HG02870 (cell line): ENCODE data around the gene PDE9A.
"Not testable (repeated sequence)": the region's sequence is repeated elsewhere in the genome, so short reads cannot be mapped to it uniquely, and the experiment has no call there.

Experiments
- ATAC-seq: cut with Tn5 transposase; IDR thresholded peaks from one replicate; pipeline ENCODE4 v1.9.1; 2021; ENCODE audit warnings: mild to moderate bottlenecking, moderate library complexity; ENCODE audit not compliant: unreplicated experiment

Gene PDE9A

DNA sequence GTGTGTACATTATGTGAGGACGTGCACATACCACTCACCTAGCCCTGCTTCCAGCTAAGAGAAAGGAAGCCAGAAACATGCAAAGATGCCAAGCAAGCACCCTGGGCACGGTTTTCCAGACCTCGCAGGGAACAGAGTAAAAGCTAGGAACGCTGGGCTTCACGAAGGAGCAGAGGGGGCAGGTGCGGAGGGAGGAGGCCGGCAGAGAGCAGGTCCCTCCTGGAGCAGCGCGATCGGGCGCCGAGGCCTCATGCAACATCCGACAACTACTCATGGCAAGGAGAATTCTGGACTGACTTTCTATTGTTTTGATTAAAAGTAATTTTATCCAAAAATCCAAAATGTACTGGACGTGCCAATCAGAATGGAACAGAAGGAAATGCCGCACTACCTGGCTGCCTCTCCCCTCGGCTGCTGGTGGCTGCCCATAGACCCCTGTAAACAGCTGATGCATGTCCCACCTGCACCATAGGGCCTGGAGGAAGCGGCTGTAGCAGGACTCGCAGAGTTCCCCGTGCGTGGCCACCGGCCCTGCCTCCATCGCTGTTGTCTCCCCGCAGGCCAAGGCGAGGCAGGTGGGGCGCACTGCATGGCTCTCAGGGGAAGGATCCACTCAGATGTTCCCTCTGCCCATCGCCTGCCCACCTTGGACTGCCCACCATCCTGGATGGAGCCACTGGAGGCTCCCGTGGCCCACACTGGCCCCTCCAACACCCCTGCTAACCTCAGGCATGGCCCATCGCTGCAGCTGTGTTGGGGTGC, 132.4 kb downstream of the PDE9A start:
- ATAC-seq, result no peak

GRCh38 chr21:42786884-42787283, 133.5 kb downstream of the PDE9A start:
- no peak for ATAC-seq

DNA sequence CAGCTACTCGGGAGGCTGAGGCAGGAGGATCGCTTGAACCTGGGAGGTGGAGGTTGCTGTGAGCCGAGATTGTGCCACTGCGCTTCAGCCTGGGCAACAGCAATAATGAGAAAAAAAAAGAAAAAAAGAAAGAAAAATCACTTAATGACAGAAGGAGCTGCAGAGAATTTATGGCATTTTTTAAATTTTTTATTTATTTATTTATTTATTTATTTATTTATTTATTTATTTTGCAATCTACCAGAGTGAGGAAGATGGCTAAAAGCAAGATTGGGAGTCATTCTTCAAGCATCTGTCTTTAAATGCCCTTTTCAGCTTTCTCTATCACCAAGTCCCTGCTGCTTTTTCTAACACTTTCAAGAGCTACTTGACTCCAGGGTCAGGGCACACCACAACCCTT, 134.2 kb downstream of the PDE9A start:
- ATAC-seq, result no peak

DNA sequence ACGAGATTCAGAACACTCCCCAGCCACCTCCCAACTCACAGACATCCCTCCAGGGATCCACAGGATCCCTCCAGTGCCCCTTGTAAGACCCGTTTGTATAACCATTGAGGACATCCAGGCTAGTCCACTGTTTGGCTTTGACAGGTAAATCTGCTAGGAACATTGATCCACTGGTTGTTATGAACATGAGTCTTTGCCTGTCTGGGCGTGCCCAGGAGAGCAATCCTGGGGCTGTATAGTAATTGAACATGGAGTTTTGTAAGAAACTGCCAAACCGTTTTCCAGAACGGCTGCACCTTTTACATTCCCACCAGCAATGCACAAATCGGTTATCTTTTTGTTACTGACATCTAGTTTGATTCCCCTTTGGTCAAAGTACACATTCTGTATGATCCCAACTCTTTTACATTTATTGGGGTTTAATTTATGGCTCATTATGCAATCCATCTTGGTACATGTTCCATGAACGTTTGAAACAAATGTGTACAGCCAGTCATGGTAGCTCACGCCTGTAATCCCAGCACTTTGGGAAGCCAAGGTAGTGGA, 137.2 kb downstream of the PDE9A start:
- no peak for ATAC-seq

DNA sequence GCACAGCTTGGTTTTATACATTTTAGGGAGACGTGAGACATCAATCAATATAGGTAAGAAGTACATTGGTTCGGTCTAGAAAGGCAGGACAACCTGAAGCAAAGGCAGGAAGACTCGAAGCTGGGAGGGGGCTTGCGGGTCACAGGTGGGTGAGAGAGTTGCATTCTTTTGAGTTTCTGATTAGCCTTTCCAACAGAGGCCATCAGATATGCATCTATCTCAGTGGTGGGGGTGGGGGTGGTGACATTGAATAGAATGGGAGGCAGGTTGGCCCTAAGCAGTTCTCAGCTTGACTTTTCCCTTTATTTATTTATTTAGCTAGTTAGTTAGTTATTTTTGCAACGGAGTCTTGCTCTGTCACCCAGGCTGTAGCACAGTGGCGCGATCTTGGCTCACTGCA, 140.4 kb downstream of the PDE9A start:
- no peak for ATAC-seq

GRCh38 chr21:42794551-42794950, 141.1 kb downstream of the PDE9A start:
- ATAC-seq, result no peak

GRCh38 chr21:42796327-42797062, 143.1 kb downstream of the PDE9A start:
- ATAC-seq, result no peak

DNA sequence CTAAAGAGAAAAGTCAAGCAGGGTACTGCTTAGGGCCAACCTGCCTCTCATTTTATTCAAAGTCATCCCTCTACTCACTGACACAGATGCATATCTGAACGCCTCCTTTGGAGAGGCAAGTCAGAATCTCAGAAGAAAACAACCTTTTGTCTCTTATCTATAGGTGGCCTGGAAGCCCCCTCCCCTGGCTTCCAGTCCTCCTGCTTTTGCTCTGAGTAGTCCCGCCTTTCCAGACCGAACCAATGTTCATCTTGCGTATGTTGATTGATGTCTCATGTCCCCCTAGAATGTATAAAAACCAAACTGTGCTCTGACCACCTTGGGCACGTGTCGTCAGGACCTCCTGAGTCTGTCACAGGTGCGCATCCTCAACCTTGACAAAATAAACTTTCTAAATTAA, 144.1 kb downstream of the PDE9A start:
- ATAC-seq, result no peak

DNA sequence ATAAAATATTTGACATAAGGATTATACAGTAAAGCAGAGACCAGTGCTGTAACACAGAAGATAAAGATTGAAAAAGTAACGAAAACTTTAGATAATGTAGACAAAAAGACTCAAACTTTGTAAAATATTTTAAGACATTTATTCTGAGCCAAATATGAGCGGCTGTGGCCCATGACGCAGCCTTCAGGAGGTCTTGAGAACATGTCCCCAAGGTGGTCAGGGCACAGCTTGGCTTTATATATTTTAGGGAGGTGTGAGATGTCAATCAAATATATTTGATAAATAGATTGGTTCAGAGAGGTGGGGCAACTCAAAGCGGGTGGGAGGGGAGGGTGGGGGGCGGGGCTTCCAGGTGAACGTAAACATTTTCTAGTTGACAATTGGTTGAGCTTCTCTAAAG, 144.7 kb downstream of the PDE9A start:
- ATAC-seq, result no peak

- ATAC-seq, result peak; percentile 63
Measured at GRCh38 chr21:42799516-42799915, 146.1 kb downstream of the PDE9A start.

- no peak for ATAC-seq
Measured at GRCh38 chr21:42799948-42800347, 146.5 kb downstream of the PDE9A start.

DNA sequence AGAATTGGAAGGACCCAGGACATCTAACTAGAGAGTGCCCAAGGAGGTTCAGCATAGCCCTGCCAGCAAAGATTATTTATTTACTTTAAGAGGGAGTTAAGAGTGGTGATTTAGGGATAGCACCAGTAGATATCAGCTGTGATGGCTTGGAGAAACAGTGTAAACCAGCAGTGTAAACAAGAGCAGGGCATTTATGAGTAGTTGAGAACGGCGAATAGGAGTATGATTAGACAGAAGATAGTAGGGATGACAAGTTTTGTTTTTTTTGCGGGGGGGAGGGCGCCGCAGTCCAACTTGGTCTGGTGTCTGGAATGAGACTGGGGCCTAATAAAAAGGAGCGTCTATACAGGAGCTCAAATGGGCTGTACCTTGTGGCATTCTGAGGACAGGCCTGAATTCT, 148.2 kb downstream of the PDE9A start:
- not testable (repeated sequence) for ATAC-seq

DNA sequence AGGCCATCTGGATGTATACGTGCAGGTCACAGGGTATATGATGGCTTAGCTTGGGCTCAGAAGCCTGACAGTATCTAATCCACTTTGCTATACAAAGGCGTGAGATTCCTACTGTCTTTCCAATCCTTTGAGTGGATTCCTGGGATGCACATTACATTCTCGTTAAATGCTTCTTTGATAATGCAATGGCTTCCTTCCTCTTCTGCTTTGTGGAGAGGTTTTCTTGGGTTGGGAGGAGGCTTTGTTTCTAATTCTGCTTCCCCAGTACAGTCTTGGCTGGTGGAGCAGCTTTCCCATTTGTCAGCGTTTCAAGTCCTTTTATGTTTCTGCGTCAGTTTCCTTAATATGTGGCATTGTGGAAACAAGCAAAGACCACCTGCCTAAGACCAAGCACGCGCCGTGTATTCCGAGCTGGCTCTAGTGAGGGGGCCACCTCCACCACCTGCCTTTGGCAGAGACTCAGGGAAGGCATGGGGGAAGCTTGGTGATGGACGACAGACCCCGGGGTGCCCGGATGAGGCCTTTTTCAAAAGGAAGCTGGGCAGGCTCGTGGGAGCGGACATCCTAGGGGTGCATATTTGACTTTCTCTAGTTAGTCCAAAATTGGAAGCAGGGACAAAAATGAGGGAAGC, 153.2 kb downstream of the PDE9A start:
- ATAC-seq, result no peak

DNA sequence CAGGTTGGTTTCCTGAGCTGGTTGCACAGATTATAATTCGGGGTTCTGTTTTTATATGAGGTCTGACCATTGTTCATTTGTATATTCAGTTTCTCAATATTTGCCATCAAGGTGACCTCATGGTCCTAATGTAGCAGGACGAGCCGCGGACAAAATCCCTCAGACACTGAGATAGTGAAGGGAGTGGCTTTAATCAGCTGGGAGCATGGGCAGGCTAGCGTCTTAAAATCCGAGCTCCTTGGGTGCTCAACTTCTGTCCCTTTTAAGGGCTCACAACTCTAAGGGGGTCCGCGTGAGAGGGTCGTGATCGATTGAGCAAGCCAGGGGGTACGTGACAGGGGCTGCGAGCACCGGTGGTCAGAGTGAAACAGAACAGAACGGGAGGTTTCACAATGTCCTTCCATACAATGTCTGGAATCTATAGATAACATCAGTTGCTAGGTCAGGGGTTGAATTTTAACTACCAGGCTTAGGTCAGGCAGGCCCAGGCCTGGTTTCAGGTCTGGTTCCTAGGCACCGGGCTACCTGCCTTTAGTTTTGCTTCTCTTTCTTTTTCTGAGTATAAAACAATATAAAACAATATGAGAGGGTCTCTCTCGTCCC, 154.0 kb downstream of the PDE9A start:
- ATAC-seq, result not testable (repeated sequence)

- no peak for ATAC-seq
Measured at GRCh38 chr21:42807938-42808613, 154.7 kb downstream of the PDE9A start.

GRCh38 chr21:42809171-42809570, 155.8 kb downstream of the PDE9A start:
- no peak for ATAC-seq

DNA sequence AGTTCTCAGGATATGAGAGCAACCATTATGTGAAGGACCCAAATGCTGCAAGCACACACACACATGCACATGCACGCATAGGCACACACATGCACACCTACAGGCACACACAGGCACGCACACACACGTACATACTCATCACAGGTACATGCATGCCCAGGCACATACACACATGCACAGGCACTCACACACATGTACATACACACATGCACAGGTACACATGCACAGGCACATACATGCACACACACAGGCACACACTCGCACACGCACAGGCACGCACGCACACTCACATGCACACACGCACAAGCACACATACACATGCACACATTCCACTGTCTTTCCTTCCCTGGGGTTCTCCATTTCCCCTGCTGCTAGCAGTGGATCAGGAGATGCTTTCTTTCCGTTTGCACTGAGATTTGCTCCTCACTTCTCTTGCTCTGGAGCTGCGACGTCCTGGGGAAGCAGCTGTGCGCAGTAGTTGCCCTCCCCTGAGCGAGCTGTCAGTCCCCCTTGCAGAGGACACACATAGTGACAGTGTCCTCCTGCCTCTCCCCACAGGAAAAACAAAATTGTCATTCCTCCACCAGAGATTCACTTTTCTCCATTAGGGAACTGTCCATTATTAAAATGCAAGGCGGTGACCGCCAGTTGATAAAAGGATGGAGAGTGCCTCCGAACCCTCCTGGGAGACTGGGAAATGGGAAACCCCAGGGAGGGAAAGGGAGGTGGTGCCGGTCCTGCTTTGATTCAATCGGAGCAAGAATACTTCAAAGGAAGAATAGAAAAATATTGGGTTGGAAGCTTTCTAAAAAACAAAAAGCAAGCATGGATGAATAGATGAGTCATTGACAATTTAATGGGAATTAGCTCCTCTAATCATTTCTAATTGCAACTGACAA, 156.4 kb downstream of the PDE9A start:
- ATAC-seq, result no peak

DNA sequence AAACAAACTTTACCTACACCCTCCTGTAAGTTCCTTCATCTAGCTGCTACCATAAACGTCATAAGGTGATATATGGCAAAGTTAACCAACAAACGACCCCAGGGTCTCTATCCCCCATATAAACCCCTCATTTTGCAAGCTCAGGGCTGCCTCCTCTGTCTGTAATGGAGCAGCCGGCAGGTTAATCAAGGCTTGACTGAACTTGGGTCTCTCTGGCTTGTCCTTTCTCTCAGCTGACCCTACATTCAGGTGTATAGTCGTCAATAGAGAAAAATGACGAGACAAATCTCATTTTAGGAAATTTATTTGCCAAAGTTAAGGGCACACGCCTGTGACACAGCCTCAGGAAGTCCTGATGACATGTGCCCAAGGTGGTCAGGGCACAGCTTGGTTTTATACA, 158.5 kb downstream of the PDE9A start:
- no peak for ATAC-seq

DNA sequence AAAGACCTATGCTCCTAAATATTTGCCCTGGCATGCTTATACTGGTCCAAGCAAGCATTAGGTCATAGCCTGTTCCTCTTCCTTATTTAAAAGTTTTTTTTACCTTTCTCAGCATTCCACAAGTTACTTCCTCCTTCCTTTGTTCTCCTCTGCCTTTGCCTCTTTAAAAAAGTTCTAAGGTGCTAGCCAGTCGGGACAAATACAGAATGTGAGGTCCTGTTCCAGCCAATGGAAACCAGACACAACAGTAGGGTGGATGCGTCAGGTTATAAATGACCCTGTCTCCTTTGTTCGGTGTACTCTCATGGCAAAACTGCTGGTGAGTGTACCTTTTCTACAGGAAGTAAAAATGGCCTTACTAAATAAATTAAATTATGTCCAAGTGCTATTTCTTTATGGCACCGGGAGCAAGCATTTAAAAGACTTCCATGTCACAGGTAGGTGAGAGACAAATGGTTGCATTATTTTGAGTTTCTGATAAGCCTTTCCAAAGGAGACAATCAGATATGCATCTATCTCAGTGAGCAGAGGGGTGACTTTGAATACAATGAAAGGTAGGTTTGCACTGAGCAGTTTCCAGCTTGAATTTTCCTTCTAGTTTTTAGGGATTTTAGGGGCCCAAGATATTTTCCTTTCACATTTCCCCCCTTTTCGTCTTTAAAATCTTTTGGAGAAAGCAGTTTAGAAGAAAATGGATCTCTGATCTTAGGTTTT, 159.3 kb downstream of the PDE9A start:
- ATAC-seq, result not testable (repeated sequence)
